ENCODE data around the gene C3orf20.
A peak's percentile ranks its signal among the peaks of the same experiment; 100 is the strongest.

The C3orf20 gene

GRCh38 chr3:14676881-14677280 lies 1.9 kb downstream of the C3orf20 start:
- H3K27me3 Mint-ChIP-seq (ENCODE audit: low read depth, poor library complexity), result peaks cover 10% of the 10 kb centered on the region
- DNase-seq, result no peak
- H3K4me1 Mint-ChIP-seq, result peaks cover 19% of the 10 kb centered on the region
- no peak overlapping the region for H3K4me3 Mint-ChIP-seq
- H3K36me3 Mint-ChIP-seq (ENCODE audit: low read depth), result peaks cover 17% of the 10 kb centered on the region
- peaks cover 24% of the 10 kb centered on the region for H3K9me3 Mint-ChIP-seq
- TF ChIP-seq CTCF (IDR thresholded peaks at IDR 0.05), result no peak
- no peak overlapping the region for H3K27ac Mint-ChIP-seq

DNA sequence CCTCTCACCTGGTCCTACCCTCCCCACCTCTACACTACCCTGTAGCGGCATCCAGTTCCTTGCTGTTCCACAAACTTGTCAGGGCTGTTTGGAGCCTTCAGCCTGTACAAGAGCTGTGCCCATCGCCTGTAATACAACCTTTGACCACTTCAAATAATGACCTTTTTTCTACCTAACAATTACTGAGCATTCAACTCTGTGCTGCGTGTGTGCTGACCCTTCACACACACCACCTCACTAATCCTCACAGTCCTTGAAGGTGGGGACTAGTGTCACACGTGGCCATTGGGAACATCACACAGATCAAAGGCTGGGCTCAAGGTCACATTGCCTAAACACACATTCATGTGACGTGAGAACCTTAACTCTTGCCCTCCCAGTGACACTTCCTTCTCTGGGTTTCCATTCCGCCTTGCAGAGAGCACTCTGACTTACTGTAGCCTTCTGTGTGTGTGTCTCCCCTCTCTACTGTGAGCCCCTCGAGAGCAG lies 3.1 kb downstream of the C3orf20 start:
- DNase-seq, result no peak
- Mint-ChIP-seq H3K36me3 (ENCODE audit: low read depth) (peaks cover 9% of the 10 kb centered on the region), H3K4me1 (peaks cover 19% of the 10 kb centered on the region), H3K4me3 (no peak overlapping the region), H3K9me3 (peaks cover 24% of the 10 kb centered on the region), H3K27me3 (ENCODE audit: low read depth, poor library complexity) (peaks cover 10% of the 10 kb centered on the region), H3K27ac (peak overlapping the region; percentile 43)
- TF ChIP-seq CTCF (IDR thresholded peaks at IDR 0.05), result no peak

- Mint-ChIP-seq H3K36me3 (ENCODE audit: low read depth) (peaks cover 4% of the 10 kb centered on the region), H3K27me3 (ENCODE audit: low read depth, poor library complexity) (peaks cover 10% of the 10 kb centered on the region), H3K27ac (no peak overlapping the region), H3K9me3 (peaks cover 24% of the 10 kb centered on the region), H3K4me3 (no peak overlapping the region), H3K4me1 (peaks cover 23% of the 10 kb centered on the region)
- DNase-seq, result no peak
- TF ChIP-seq CTCF (IDR thresholded peaks at IDR 0.05), result no peak
Observed at GRCh38 chr3:14680115-14680514, 5.2 kb downstream of the C3orf20 start.

- Mint-ChIP-seq H3K4me1 (peaks cover 29% of the 10 kb centered on the region), H3K27me3 (ENCODE audit: low read depth, poor library complexity) (peaks cover 10% of the 10 kb centered on the region), H3K27ac (no peak overlapping the region), H3K36me3 (ENCODE audit: low read depth) (peaks cover 4% of the 10 kb centered on the region), H3K4me3 (peak overlapping the region; percentile 44), H3K9me3 (peaks cover 24% of the 10 kb centered on the region)
- TF ChIP-seq CTCF (IDR thresholded peaks at IDR 0.05), result no peak
- DNase-seq, result no peak
Observed at GRCh38 chr3:14680716-14681115, 5.8 kb downstream of the C3orf20 start.

DNA sequence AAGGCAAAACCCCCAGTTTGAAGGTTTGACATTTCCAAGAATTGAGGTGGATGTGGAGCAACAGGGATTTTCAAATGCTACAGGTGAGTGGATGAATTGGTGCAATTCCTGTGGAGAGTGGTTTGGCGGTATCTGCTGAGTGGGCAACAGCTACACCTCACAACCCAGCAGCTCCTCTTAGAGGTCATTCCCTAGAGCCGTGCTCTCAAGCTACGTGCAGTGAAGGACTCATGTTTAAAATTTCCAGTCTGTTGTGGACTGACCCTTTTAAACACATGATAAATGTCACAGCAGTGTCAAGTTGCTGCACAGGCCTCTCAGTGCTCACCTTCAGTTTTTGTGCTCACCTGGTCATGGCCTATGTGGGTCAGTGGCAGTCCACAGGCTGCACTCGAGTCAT lies 9.5 kb downstream of the C3orf20 start:
- peaks cover 17% of the 10 kb centered on the region for H3K4me1 Mint-ChIP-seq
- H3K9me3 Mint-ChIP-seq, result peaks cover 19% of the 10 kb centered on the region
- no peak for DNase-seq
- H3K27ac Mint-ChIP-seq, result no peak overlapping the region
- no peak overlapping the region for H3K4me3 Mint-ChIP-seq
- TF ChIP-seq CTCF (IDR thresholded peaks at IDR 0.05), result no peak
- H3K36me3 Mint-ChIP-seq (ENCODE audit: low read depth), result peaks cover 4% of the 10 kb centered on the region
- peaks cover 30% of the 10 kb centered on the region for H3K27me3 Mint-ChIP-seq (ENCODE audit: low read depth, poor library complexity)

GRCh38 chr3:14685179-14685578 lies 10.2 kb downstream of the C3orf20 start:
- Mint-ChIP-seq H3K27ac (no peak overlapping the region), H3K9me3 (peaks cover 11% of the 10 kb centered on the region), H3K36me3 (ENCODE audit: low read depth) (peaks cover 4% of the 10 kb centered on the region), H3K4me3 (no peak overlapping the region), H3K27me3 (ENCODE audit: low read depth, poor library complexity) (peaks cover 33% of the 10 kb centered on the region), H3K4me1 (peaks cover 17% of the 10 kb centered on the region)
- no peak for TF ChIP-seq CTCF (IDR thresholded peaks at IDR 0.05)
- no peak for DNase-seq

Data from nephron progenitor cell (in vitro differentiated cells).